ENCODE measurements around the gene B9D2.

DNA sequence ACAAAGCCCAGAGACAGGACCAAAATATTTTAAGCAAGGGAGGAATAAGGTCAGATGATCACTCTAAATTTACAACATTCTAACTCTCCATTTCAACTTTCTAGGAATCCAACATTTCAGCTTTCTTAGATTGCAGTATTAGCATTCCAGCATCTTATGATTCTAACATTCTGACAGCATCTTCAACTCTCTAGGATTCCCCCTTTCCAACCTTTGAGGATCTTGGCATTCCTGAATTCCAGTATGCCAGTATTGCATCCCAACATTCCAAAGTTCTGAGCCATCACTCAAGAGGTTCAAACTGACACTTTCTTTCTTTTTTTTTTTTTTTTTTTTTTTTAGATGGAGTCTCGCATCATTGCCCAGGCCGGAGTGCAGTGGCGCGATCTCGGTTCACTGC, 24.0 kb downstream of the B9D2 start:
- TF ChIP-seq, protein P1, sequence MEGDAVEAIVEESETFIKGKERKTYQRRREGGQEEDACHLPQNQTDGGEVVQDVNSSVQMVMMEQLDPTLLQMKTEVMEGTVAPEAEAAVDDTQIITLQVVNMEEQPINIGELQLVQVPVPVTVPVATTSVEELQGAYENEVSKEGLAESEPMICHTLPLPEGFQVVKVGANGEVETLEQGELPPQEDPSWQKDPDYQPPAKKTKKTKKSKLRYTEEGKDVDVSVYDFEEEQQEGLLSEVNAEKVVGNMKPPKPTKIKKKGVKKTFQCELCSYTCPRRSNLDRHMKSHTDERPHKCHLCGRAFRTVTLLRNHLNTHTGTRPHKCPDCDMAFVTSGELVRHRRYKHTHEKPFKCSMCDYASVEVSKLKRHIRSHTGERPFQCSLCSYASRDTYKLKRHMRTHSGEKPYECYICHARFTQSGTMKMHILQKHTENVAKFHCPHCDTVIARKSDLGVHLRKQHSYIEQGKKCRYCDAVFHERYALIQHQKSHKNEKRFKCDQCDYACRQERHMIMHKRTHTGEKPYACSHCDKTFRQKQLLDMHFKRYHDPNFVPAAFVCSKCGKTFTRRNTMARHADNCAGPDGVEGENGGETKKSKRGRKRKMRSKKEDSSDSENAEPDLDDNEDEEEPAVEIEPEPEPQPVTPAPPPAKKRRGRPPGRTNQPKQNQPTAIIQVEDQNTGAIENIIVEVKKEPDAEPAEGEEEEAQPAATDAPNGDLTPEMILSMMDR (IDR thresholded peaks at IDR 0.05), result no peak
- TF ChIP-seq EZH2phosphoT487 (IDR thresholded peaks at IDR 0.05), result no peak

Measured in neural progenitor cell (in vitro differentiated cells).